Natural killer cell (primary cell): Measurements from ENCODE around the gene ACVR1. TPM values are rescaled to one million over a fixed set of nuclear protein-coding genes. Genes with fewer than 3 reads are reported as not detected.

ENCODE experiments used
- ATAC-seq, 3 donors: fragments of 150-1000 bp in 2 of 3; fragments of 200-7000 bp in 1 of 3; cut with Tn5 transposase; 1 replicate in 1 of 3; 2 replicates in 2 of 3; pipeline ENCODE4 v1.10.0; 2021; ENCODE audit warnings: mild to moderate bottlenecking in 2 of 3, moderate library complexity in 2 of 3
- DNase-seq, 2 donors: peaks; one replicate each; pipeline versions ENCODE4 v3.0.0 to v3.0.0-alpha.2; 2013 to 2021; ENCODE audit warnings: mixed read lengths in 1 of 2
- H3K27ac ChIP-seq: one replicate; pipeline ENCODE4 v1.5.1; 2013; ENCODE audit warnings: mild to moderate bottlenecking, low read length
- H3K27me3 ChIP-seq: one replicate; pipeline ENCODE4 v1.6.1; 2013; ENCODE audit warnings: low read length; ENCODE audit not compliant: control insufficient read depth, insufficient read depth
- H3K36me3 ChIP-seq: one replicate; pipeline ENCODE4 v1.6.1; 2013; ENCODE audit warnings: low read length; ENCODE audit not compliant: control insufficient read depth, insufficient read depth
- H3K4me1 ChIP-seq: one replicate; pipeline ENCODE4 v1.6.1; 2013; ENCODE audit warnings: low read length; ENCODE audit not compliant: control insufficient read depth, insufficient read depth
- H3K4me3 ChIP-seq: one replicate; pipeline ENCODE4 v1.5.1; 2013; ENCODE audit warnings: low read length
- H3K9me3 ChIP-seq: one replicate; pipeline ENCODE4 v1.6.1; 2013; ENCODE audit warnings: low read length; ENCODE audit not compliant: control insufficient read depth, insufficient read depth
- H3K27ac Mint-ChIP-seq, 2 donors: one replicate each; pipeline ENCODE4 v1.8.0; 2022; ENCODE audit warnings: mild to moderate bottlenecking in 2 of 2, mixed read lengths in 2 of 2, moderate library complexity in 1 of 2
- H3K27me3 Mint-ChIP-seq, 2 donors: one replicate each; pipeline ENCODE4 v1.8.0; 2022; ENCODE audit warnings: low read depth in 2 of 2, mixed read lengths in 2 of 2
- H3K36me3 Mint-ChIP-seq: one replicate; pipeline ENCODE4 v1.8.0; 2022; ENCODE audit warnings: mixed read lengths
- H3K4me1 Mint-ChIP-seq, 2 donors: one replicate each; pipeline ENCODE4 v1.8.0; 2022; ENCODE audit warnings: mixed read lengths in 2 of 2
- H3K4me3 Mint-ChIP-seq: one replicate; pipeline ENCODE4 v1.8.0; 2022; ENCODE audit warnings: mild to moderate bottlenecking, moderate library complexity, mixed read lengths
- H3K9me3 Mint-ChIP-seq, 2 donors: one replicate each; pipeline ENCODE4 v1.8.0; 2022; ENCODE audit warnings: mixed read lengths in 2 of 2
- CTCF ChIP-seq: fragments of 200-600 bp; IDR thresholded peaks from one replicate; pipeline ENCODE4 v1.8.0; 2022; ENCODE audit warnings: antibody characterized with exemption
- whole genome bisulfite sequencing: methylation state at CpG from one replicate; pipeline ENCODE4 v1.1.7; 2013; ENCODE audit warnings: missing lambda C conversion rate; ENCODE audit not compliant: insufficient coverage; 5-methylcytosine and 5-hydroxymethylcytosine counted together
- intact Hi-C: fragments of 100-400 bp; cut with micrococcal nuclease; formaldehyde crosslinking; loops from one replicate; pipeline ENCODE4 v1.14.2; 2022
- total RNA-seq, 4 donors: library from RNA; stranded (reverse); fragments of 120-200 nt in 1 of 4; gene quantifications; one replicate each; pipeline versions ENCODE4 v1.2.3 to v1.2.4, GENCODE V29; 2013 to 2022

Gene ACVR1
- total RNA-seq, 3 donors from 2014 or later (not counting 1 experiment from before 2014, with no cell fraction given) = 3.3 to 6.9 (median 6.1) TPM

DNA sequence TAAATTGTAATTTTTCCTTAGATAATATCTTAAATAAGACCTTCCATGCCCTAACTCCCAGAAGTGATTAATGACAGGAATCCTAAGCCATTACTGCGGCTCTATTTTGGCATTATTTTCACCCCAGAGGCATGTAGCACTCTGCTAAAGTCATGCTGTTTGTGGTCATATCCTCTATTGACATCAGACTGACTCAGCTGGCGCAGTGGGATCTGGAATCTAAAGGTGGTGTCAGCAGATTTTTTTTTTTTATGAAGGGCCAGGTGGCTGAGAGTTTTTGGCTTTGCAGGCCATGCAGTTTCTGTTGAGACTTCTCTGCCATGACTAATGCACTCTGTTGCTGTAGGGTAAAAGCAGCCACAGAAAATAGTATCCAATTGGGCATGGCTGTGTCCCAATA is 183.4 kb downstream of the ACVR1 start:
- Histone ChIP-seq H3K36me3 (no peaks in the 10 kb centered on the region), H3K27ac (no peak overlapping the region), H3K4me1 (no peaks in the 10 kb centered on the region), H3K27me3 (no peaks in the 10 kb centered on the region), H3K9me3 (no peaks in the 10 kb centered on the region), H3K4me3 (no peak overlapping the region)
- Mint-ChIP-seq H3K36me3 (no peaks in the 10 kb centered on the region), H3K27me3 (peaks cover 0 to 6% of the 10 kb centered on the region in 2 donors), H3K4me3 (no peak overlapping the region), H3K27ac (no peak overlapping the region), H3K4me1 (no peaks in the 10 kb centered on the region), H3K9me3 (no peaks in the 10 kb centered on the region)
- TF ChIP-seq CTCF = no peak
- intact Hi-C loops = no loop called here
- 97% methylated on average over 2 of the region's 2 CpGs for WGBS
- ATAC-seq = no peak
- no peak for DNase-seq

DNA sequence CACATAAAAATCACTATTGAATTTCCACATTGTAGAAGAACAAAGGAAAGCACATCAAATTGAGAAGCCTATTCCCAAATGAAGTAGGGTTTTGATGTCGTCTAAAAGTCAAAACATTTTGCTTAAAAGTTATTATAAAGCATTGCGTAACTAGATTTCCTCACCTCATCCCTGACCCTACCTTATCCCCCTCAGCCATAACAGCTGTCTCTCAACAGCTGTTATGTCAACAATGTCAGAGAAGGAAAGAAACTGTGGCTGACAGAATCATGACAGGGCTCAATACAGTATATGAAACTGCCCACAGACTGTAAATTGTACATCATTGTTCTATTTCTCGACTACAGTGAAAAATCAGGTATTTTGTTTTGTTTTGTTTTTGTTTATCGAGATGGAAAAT is 184.4 kb downstream of the ACVR1 start:
- Histone ChIP-seq H3K27me3 (no peaks in the 10 kb centered on the region), H3K27ac (no peak overlapping the region), H3K4me1 (no peaks in the 10 kb centered on the region), H3K9me3 (no peaks in the 10 kb centered on the region), H3K4me3 (no peak overlapping the region), H3K36me3 (no peaks in the 10 kb centered on the region)
- peaks cover 3 to 6% of the 10 kb centered on the region in 2 donors for H3K27me3 Mint-ChIP-seq
- DNase-seq = no peak
- no peaks in the 10 kb centered on the region for H3K4me1 Mint-ChIP-seq
- H3K36me3 Mint-ChIP-seq = no peaks in the 10 kb centered on the region
- intact Hi-C loops = no loop called here
- WGBS = 100% methylated on average over 2 of the region's 4 CpGs
- ATAC-seq = no peak
- H3K9me3 Mint-ChIP-seq = no peaks in the 10 kb centered on the region
- TF ChIP-seq CTCF = no peak
- H3K27ac Mint-ChIP-seq = no peak overlapping the region
- H3K4me3 Mint-ChIP-seq = no peak overlapping the region

DNA sequence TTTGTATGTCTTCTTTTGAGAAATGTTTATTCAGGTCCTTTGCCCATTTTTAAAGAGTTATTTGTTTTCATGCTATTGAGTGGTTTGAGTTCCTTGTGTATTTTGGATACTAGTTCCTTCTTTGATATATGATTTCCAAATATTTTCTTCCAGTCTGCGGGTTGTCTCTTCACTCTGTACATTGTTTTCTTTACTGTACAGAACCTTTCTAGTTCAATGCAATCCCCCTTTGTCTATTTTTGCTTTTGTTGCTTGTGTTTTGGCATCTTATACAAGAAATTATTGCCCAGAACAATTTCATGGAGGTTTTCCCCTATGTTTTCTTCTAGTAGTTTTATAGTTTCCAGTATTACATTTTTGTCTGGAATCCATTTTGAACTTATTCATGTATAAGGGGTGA is 185.0 kb downstream of the ACVR1 start:
- Mint-ChIP-seq H3K4me1 (no peaks in the 10 kb centered on the region), H3K36me3 (no peaks in the 10 kb centered on the region), H3K27me3 (peaks cover 2 to 4% of the 10 kb centered on the region in 2 donors), H3K9me3 (peaks cover 0 to 3% of the 10 kb centered on the region in 2 donors), H3K4me3 (no peak overlapping the region), H3K27ac (no peak overlapping the region)
- intact Hi-C loops = no loop called here
- no peaks in the 10 kb centered on the region for H3K27me3 ChIP-seq
- WGBS = 86% methylated on average over 1 of the region's 1 CpG
- no peak overlapping the region for H3K27ac ChIP-seq
- H3K4me1 ChIP-seq = no peaks in the 10 kb centered on the region
- no peaks in the 10 kb centered on the region for H3K36me3 ChIP-seq
- no peaks in the 10 kb centered on the region for H3K9me3 ChIP-seq
- no peak overlapping the region for H3K4me3 ChIP-seq
- ATAC-seq (no peak), DNase-seq (no peak)
- TF ChIP-seq CTCF = no peak

Other genes with a start within 250 kb of the ACVR1 start
- gene ACVR1C, start 247.5 kb downstream of the ACVR1 start, total RNA-seq = under 1 TPM; 0.05 to 0.45 (median 0.19) TPM
- gene UPP2, start 225.5 kb upstream of the ACVR1 start, total RNA-seq = not detected